H1 (cell line): ENCODE measurements around the gene SERPINB13. TPM values are rescaled to one million over a fixed set of nuclear protein-coding genes. Genes with fewer than 3 reads are reported as not detected.

Experiments used
- FOSL1 ChIP-seq: IDR thresholded peaks from 2 replicates; pipeline ENCODE4 v1.6.1; 2011; ENCODE audit warnings: mild to moderate bottlenecking, low read depth, low read length, moderate library complexity; ENCODE audit not compliant: insufficient read depth
- KDM1A ChIP-seq: fragments of 200-600, 300-600 bp; sonication (generic); IDR thresholded peaks from 2 replicates; pipeline ENCODE4 v1.7.1; 2016; ENCODE audit warnings: mild to moderate bottlenecking, low read length, borderline replicate concordance
- RAD21 ChIP-seq, 2 experiments: IDR thresholded peaks in 1 of 2; conservative IDR thresholded peaks in 1 of 2; 2 replicates each; pipeline ENCODE4 v1.6.1; 2011; ENCODE audit warnings: low read depth in 2 of 2, low read length in 2 of 2, improper control_type of control experiment in 1 of 2, inconsistent platforms in 1 of 2, mild to moderate bottlenecking in 1 of 2, moderate library complexity in 1 of 2
- SAP30 ChIP-seq: fragments of 300-600 bp; sonication (generic); IDR thresholded peaks from 2 replicates; pipeline ENCODE4 v1.7.1; 2012; ENCODE audit warnings: low read length, moderate library complexity, mild to moderate bottlenecking, inconsistent platforms; ENCODE audit not compliant: insufficient read depth, insufficient replicate concordance
- SUZ12 ChIP-seq: fragments of 200-600 bp; sonication (generic); IDR thresholded peaks from 2 replicates; pipeline ENCODE4 v1.6.1; 2012; ENCODE audit warnings: mild to moderate bottlenecking, inconsistent platforms, low read length, moderate library complexity, mixed read lengths
- ZNF274 ChIP-seq: IDR thresholded peaks from 2 replicates; pipeline ENCODE4 v1.7.0; 2012; ENCODE audit warnings: low read length, borderline replicate concordance; ENCODE audit errors: extremely low read depth
- polyA plus RNA-seq, 7 experiments: library from polyadenylated mRNA; depleted of rRNA in 3 of 7; stranded (reverse) in 5 of 7; unstranded in 2 of 7; fragments of >200 nt in 5 of 7; fragments of 200-250 nt in 2 of 7; gene quantifications; 1 replicate in 5 of 7; 2 replicates in 1 of 7; 4 replicates in 1 of 7; pipeline versions ENCODE4 v1.2.1 to v1.2.3, GENCODE V29; 2011 to 2013; ENCODE audit warnings: missing spikeins in 2 of 7, mixed read lengths in 2 of 7
- total RNA-seq: library from RNA; stranded (reverse); fragmentation: NEBNext Ultra II Directional; extraction: Animal tissue kit (Norgen Biotek cat#: 25700); gene quantifications from 2 replicates; pipeline ENCODE4 v1.2.1, GENCODE V29; 2021

The SERPINB13 gene
- total and polyA plus RNA-seq, 2 of the 8 experiments (the other 6 are each of a cell fraction or from before 2014, with no cell fraction given): not detected

GRCh38 chr18:63570721-63571120 is 16.4 kb upstream of the SERPINB13 start (continued):
- TF ChIP-seq FOSL1: no peak
- no peak for TF ChIP-seq SUZ12
- no peak for TF ChIP-seq RAD21 (IDR thresholded peaks at IDR 0.05 in 1 of 2, conservative IDR thresholded peaks at IDR 0.05 in 1 of 2; ENCODE audit: low read depth in 2 of 2, low read length in 2 of 2)
- no peak for TF ChIP-seq KDM1A
- TF ChIP-seq ZNF274: no peak
- no peak for TF ChIP-seq SAP30
